ENCODE measurements around the gene IL23A.
"Not testable (repeated sequence)": the region's sequence is repeated elsewhere in the genome, so short reads cannot be mapped to it uniquely, and the experiment has no call there.

Gene IL23A

GRCh38 chr12:56326533-56326932 lies 12.2 kb upstream of the IL23A start:
- no peak for DNase-seq

- no peak for DNase-seq
Measured at GRCh38 chr12:56330936-56331490, 7.7 kb upstream of the IL23A start.

GRCh38 chr12:56332512-56333196 lies 6.0 kb upstream of the IL23A start:
- no peak for DNase-seq

- no peak for DNase-seq
Measured at GRCh38 chr12:56333197-56333678, 5.4 kb upstream of the IL23A start.

GRCh38 chr12:56333679-56334489 lies 4.8 kb upstream of the IL23A start, which contains the start of gene PAN2:
Gene PAN2, minus strand, starts transcription at chr12:56334000. Its CDS starts 906 bp downstream, at chr12:56333094.
- DNase-seq, result peak; percentile 97

- DNase-seq, result no peak
Measured at GRCh38 chr12:56334490-56334793, 4.2 kb upstream of the IL23A start.

GRCh38 chr12:56335527-56335926 lies 3.2 kb upstream of the IL23A start:
- not testable (repeated sequence) for DNase-seq

GRCh38 chr12:56336361-56337167 lies 2.1 kb upstream of the IL23A start:
- DNase-seq, result no peak

- DNase-seq, result no peak
Measured at GRCh38 chr12:56337753-56338251, 882 bp upstream of the IL23A start.

- DNase-seq, result no peak
Measured at GRCh38 chr12:56339158-56339422, 406 bp downstream of the IL23A start.

GRCh38 chr12:56341616-56342015 lies 2.9 kb downstream of the IL23A start:
- DNase-seq, result no peak

- not testable (repeated sequence) for DNase-seq
Measured at GRCh38 chr12:56342290-56342689, 3.6 kb downstream of the IL23A start.

GRCh38 chr12:56346675-56347074 lies 8.0 kb downstream of the IL23A start:
- no peak for DNase-seq

GRCh38 chr12:56347255-56347654 lies 8.6 kb downstream of the IL23A start:
- not testable (repeated sequence) for DNase-seq

- peak; percentile 30 for DNase-seq
Measured at GRCh38 chr12:56348776-56349175, 10.1 kb downstream of the IL23A start.

GRCh38 chr12:56350662-56351061 lies 12.0 kb downstream of the IL23A start:
- no peak for DNase-seq

- DNase-seq, result no peak
Measured at GRCh38 chr12:56351325-56351724, 12.6 kb downstream of the IL23A start.

- DNase-seq, result peak; percentile 60
Measured at GRCh38 chr12:56358836-56359532, 20.3 kb downstream of the IL23A start.

GRCh38 chr12:56359851-56360767 lies 21.4 kb downstream of the IL23A start, which contains the start of gene STAT2:
Gene STAT2, minus strand, starts transcription at chr12:56360107. Its CDS starts 3,536 bp downstream, at chr12:56356571.
- DNase-seq, result peak; percentile 100

GRCh38 chr12:56361487-56362129 lies 22.9 kb downstream of the IL23A start:
- peak; percentile 60 for DNase-seq
